Nephron (organoid): Measurements from ENCODE around the gene DEK.

Experiments used
- H3K27ac Mint-ChIP-seq, 3 experiments: 2 replicates each; pipeline ENCODE4 v1.8.0; 2020; ENCODE audit warnings: mixed read lengths in 3 of 3, mild to moderate bottlenecking in 2 of 3, moderate library complexity in 1 of 3
- H3K27me3 Mint-ChIP-seq: 2 replicates; pipeline ENCODE4 v1.8.0; 2021; ENCODE audit warnings: low read depth, mild to moderate bottlenecking, moderate library complexity, mixed read lengths
- H3K36me3 Mint-ChIP-seq: 2 replicates; pipeline ENCODE4 v1.8.0; 2020; ENCODE audit warnings: low read depth, mixed read lengths
- H3K4me1 Mint-ChIP-seq: 2 replicates; pipeline ENCODE4 v1.8.0; 2020; ENCODE audit warnings: mixed read lengths
- H3K4me3 Mint-ChIP-seq, 3 experiments: 2 replicates each; pipeline ENCODE4 v1.8.0; 2020; ENCODE audit warnings: mild to moderate bottlenecking in 3 of 3, mixed read lengths in 3 of 3, moderate library complexity in 2 of 3
- H3K9me3 Mint-ChIP-seq: 2 replicates; pipeline ENCODE4 v1.8.0; 2020; ENCODE audit warnings: mixed read lengths
- CTCF ChIP-seq, 3 experiments: fragments of 200-600 bp; sonication (generic); IDR thresholded peaks; one replicate each; pipeline ENCODE4 v1.5.0; 2021; ENCODE audit warnings: antibody characterized with exemption in 3 of 3; ENCODE audit not compliant: unreplicated experiment in 3 of 3

Gene DEK

GRCh38 chr6:18207949-18208348 lies 56.4 kb downstream of the DEK start:
- no peaks in the 10 kb centered on the region for H3K4me1 Mint-ChIP-seq
- no peaks in the 10 kb centered on the region for H3K9me3 Mint-ChIP-seq
- no peaks in the 10 kb centered on the region for H3K27me3 Mint-ChIP-seq
- H3K36me3 Mint-ChIP-seq: peaks cover 22% of the 10 kb centered on the region
- H3K4me3 Mint-ChIP-seq: no peak overlapping the region
- TF ChIP-seq CTCF (IDR thresholded peaks at IDR 0.05; ENCODE audit: unreplicated experiment in 3 of 3): no peak
- H3K27ac Mint-ChIP-seq: no peak overlapping the region

GRCh38 chr6:18207438-18207837 lies 56.9 kb downstream of the DEK start:
- no peaks in the 10 kb centered on the region for H3K9me3 Mint-ChIP-seq
- no peaks in the 10 kb centered on the region for H3K27me3 Mint-ChIP-seq
- no peak for TF ChIP-seq CTCF (IDR thresholded peaks at IDR 0.05; ENCODE audit: unreplicated experiment in 3 of 3)
- no peaks in the 10 kb centered on the region for H3K4me1 Mint-ChIP-seq
- peaks cover 21% of the 10 kb centered on the region for H3K36me3 Mint-ChIP-seq
- H3K4me3 Mint-ChIP-seq: no peak overlapping the region
- H3K27ac Mint-ChIP-seq: no peak overlapping the region

- Mint-ChIP-seq H3K36me3 (peaks cover 21% of the 10 kb centered on the region), H3K4me3 (no peak overlapping the region), H3K27me3 (no peaks in the 10 kb centered on the region), H3K27ac (no peak overlapping the region), H3K9me3 (no peaks in the 10 kb centered on the region), H3K4me1 (no peaks in the 10 kb centered on the region)
- TF ChIP-seq CTCF (IDR thresholded peaks at IDR 0.05; ENCODE audit: unreplicated experiment in 3 of 3): no peak
Observed at GRCh38 chr6:18206591-18206990, 57.7 kb downstream of the DEK start.

- Mint-ChIP-seq H3K9me3 (no peaks in the 10 kb centered on the region), H3K4me1 (no peaks in the 10 kb centered on the region), H3K27ac (no peak overlapping the region), H3K36me3 (peaks cover 20% of the 10 kb centered on the region), H3K4me3 (no peak overlapping the region), H3K27me3 (no peaks in the 10 kb centered on the region)
- no peak for TF ChIP-seq CTCF (IDR thresholded peaks at IDR 0.05; ENCODE audit: unreplicated experiment in 3 of 3)
Observed at GRCh38 chr6:18204691-18205090, 59.6 kb downstream of the DEK start.

GRCh38 chr6:18203786-18204185 lies 60.5 kb downstream of the DEK start:
- Mint-ChIP-seq H3K36me3 (peaks cover 20% of the 10 kb centered on the region), H3K27ac (no peak overlapping the region), H3K9me3 (no peaks in the 10 kb centered on the region), H3K4me1 (no peaks in the 10 kb centered on the region), H3K4me3 (no peak overlapping the region), H3K27me3 (no peaks in the 10 kb centered on the region)
- TF ChIP-seq CTCF (IDR thresholded peaks at IDR 0.05; ENCODE audit: unreplicated experiment in 3 of 3): no peak

GRCh38 chr6:18192026-18192425 lies 72.3 kb downstream of the DEK start:
- peaks cover 23% of the 10 kb centered on the region for H3K36me3 Mint-ChIP-seq
- no peaks in the 10 kb centered on the region for H3K9me3 Mint-ChIP-seq
- H3K27me3 Mint-ChIP-seq: no peaks in the 10 kb centered on the region
- TF ChIP-seq CTCF (IDR thresholded peaks at IDR 0.05; ENCODE audit: unreplicated experiment in 3 of 3): no peak
- no peak overlapping the region for H3K27ac Mint-ChIP-seq
- H3K4me3 Mint-ChIP-seq: no peak overlapping the region
- no peaks in the 10 kb centered on the region for H3K4me1 Mint-ChIP-seq
